GM18861 (cell line): ENCODE results near the gene TBC1D22B.

ENCODE experiments used
- ATAC-seq: cut with Tn5 transposase; IDR thresholded peaks from one replicate; pipeline ENCODE4 v1.9.1; 2021; ENCODE audit not compliant: unreplicated experiment

The TBC1D22B gene

GRCh38 chr6:37257634-37258404 is at the start of gene TBC1D22B, which contains the start of gene TMEM217:
Gene TBC1D22B, plus strand, starts transcription at chr6:37257772. Its CDS starts 146 bp downstream, at chr6:37257918.
Gene TMEM217, minus strand, starts transcription at chr6:37258144. Its CDS starts 39,114 bp downstream, at chr6:37219030.
- peak; percentile 93 for ATAC-seq

- no peak for ATAC-seq
Measured at GRCh38 chr6:37207903-37208456, 49.6 kb upstream of the TBC1D22B start.

- no peak for ATAC-seq
Measured at GRCh38 chr6:37208793-37209192, 48.8 kb upstream of the TBC1D22B start.

- ATAC-seq = no peak
Measured at GRCh38 chr6:37209461-37210205, 47.9 kb upstream of the TBC1D22B start.

GRCh38 chr6:37210313-37210968 is 47.1 kb upstream of the TBC1D22B start:
- ATAC-seq = no peak

- ATAC-seq = no peak
Measured at GRCh38 chr6:37212268-37212667, 45.3 kb upstream of the TBC1D22B start.

- ATAC-seq = no peak
Measured at GRCh38 chr6:37218061-37218460, 39.5 kb upstream of the TBC1D22B start.

GRCh38 chr6:37218511-37218910 is 39.1 kb upstream of the TBC1D22B start:
- no peak for ATAC-seq

GRCh38 chr6:37221585-37222124 is 35.9 kb upstream of the TBC1D22B start:
- ATAC-seq = peak; percentile 10

- ATAC-seq = peak; percentile 83
Measured at GRCh38 chr6:37222125-37222967, 35.2 kb upstream of the TBC1D22B start.

GRCh38 chr6:37222992-37223391 is 34.6 kb upstream of the TBC1D22B start:
- ATAC-seq = no peak

GRCh38 chr6:37225350-37226169 is 32.0 kb upstream of the TBC1D22B start:
- ATAC-seq = no peak

GRCh38 chr6:37230104-37230503 is 27.5 kb upstream of the TBC1D22B start:
- no peak for ATAC-seq

GRCh38 chr6:37232430-37233017 is 25.0 kb upstream of the TBC1D22B start:
- no peak for ATAC-seq

GRCh38 chr6:37233541-37233940 is 24.0 kb upstream of the TBC1D22B start:
- no peak for ATAC-seq

- ATAC-seq = no peak
Measured at GRCh38 chr6:37236921-37237320, 20.7 kb upstream of the TBC1D22B start.

GRCh38 chr6:37237789-37238188 is 19.8 kb upstream of the TBC1D22B start:
- no peak for ATAC-seq

GRCh38 chr6:37238381-37238780 is 19.2 kb upstream of the TBC1D22B start:
- no peak for ATAC-seq

GRCh38 chr6:37239526-37239925 is 18.0 kb upstream of the TBC1D22B start:
- ATAC-seq = no peak
